Activated T-helper 1 cell treated with anti-CD3 and anti-CD28 coated beads, Interleukin-2, amount 50 U/mL, for 16 hours (primary cell): Measurements from ENCODE around the gene PLSCR2.
"Not testable (repeated sequence)": the region's sequence is repeated elsewhere in the genome, so short reads cannot be mapped to it uniquely, and the experiment has no call there.

Experiments
- DNase-seq, 2 donors: peaks; one replicate each; pipeline ENCODE4 v3.0.0-alpha.2; 2020; ENCODE audit warnings: low read depth in 1 of 2, low spot score in 1 of 2

Gene PLSCR2

DNA sequence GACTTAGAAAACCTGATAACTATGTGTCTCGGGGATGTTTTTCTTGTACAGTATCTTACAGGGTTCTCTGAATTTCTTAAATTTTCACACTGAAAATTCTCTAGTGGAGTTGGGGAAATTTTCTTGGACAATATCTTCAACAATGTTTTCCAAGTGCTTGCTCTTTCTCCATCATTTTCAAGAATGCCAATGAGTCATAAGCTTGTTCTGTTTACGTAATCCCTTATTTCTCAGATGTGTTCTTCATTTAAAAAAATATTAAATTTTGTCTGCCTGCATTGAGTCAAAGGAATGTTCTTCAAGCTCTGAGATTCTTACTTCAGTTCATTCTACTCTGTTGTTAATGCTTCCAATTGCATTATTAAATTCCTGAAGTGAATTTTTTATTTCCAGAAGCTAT lies 21.9 kb upstream of the PLSCR2 start:
- DNase-seq, result no peak

- DNase-seq, result no peak
These were observed 15.9 kb upstream of the PLSCR2 start for GRCh38 chr3:146485297-146485696.

DNA sequence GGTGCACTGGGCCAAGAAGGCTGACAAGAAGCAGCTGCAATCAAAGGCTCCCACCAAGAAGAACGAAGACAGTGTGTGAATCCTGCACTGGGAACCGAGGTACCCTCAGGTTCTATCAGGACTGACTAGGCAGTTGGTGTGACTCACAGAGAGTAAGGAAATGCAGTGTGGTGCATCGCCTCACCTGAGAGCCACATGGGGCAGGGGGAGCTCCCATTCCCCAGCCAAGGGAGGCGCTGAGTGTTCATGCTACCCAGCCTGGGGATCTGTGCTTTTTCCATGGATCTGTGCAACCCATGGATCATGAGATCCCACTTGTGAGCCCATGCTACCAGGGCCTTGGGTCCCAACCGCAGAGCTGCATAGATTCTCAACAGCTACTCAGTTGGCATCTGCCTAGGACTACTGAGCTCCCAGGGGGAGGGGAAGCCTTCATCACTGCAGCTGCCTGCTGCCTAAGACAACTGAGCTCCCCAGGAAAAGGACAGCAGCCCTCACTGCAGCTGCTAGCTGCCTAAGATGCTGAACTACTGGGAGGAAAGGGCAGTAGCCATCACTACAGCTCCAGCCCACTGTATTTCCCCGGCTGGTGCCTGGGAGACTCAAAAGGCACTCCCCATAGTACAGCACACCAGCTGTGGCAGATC lies 6.9 kb upstream of the PLSCR2 start:
- no peak for DNase-seq

DNA sequence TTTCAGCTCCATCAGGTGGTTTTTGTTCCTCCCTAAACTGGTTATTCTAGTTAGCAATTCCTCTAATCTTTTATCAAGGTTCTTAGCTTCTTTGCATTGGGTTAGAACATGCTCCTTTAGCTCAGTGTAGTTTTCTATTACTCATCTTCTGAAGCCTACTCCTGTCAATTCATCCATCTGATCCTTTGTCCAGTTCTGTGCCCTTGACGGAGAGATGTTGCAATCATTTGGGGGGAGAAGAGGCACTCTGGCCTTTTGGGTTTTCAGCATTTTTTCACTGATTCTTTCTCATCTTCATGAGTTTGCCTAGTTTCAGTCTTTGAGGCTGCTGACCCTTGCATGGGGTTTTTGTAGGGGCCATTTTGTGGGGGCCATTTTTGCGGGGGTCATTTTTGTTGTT lies 5.6 kb upstream of the PLSCR2 start:
- DNase-seq, result not testable (repeated sequence)

- DNase-seq, result no peak
These were observed 4.4 kb upstream of the PLSCR2 start for GRCh38 chr3:146473726-146474125.

DNA sequence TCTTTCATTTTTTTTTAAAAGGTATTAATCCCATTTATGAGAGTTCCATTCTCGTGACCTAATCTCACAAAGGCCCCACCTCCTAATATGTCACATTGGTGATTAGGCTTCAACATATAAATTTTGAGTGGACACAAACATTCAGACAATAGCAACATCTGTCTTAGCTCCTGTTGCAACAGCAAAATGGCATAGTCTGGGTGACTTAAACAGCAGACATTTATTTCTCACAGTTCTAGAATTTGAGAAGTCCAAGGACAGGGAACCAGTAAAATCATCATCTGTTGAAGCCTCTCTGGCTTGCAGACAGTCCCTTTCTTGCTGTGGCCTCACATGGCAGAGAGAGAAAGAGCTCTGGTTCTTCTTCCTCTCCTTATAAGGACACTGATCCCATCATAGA lies 3.2 kb upstream of the PLSCR2 start:
- no peak for DNase-seq

DNA sequence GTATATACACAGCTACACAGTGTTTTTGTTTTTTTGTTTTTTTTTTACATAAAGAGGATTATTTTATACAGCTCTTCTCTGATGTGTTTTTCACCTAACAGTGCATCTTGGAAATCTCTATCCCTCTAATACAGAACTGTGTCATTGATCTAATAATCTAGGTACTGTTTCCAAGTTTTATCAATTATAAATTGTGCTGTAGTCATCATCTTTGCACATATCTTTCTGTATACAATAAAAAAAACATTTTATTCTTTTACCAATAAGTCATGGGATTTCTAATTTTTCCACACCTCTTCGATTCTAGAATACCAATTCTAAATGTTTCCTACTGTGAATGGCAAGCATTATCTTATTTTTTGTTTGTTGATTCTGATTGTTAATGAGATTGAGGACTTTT lies 1.7 kb upstream of the PLSCR2 start:
- no peak for DNase-seq

DNA sequence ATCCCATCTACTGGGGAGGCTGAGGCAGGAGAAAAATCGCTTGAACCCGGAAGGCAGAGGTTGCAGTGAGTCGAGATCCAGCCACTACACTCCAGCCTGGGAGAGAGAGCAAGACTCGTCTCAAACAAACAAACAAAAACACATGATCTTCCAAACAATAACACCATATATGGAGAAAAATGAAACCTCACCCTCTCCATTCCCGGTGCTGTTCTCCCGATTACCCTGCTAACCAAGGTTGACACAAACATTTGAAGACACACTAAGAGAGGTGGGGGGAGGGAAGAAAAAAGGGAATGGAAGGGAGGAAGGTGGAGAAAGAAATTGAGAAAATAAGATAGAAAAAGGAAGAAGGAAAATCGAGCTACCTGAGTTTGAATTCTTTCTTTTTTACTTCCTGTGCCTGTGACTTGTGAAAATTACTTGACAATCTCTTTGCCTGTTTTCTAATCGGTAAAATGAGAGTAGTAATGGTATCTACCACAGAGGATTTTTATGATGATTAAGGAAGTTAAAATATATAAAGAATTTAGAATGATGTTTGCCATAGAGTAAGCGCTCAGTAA lies 1.1 kb upstream of the PLSCR2 start:
- DNase-seq, result no peak

DNA sequence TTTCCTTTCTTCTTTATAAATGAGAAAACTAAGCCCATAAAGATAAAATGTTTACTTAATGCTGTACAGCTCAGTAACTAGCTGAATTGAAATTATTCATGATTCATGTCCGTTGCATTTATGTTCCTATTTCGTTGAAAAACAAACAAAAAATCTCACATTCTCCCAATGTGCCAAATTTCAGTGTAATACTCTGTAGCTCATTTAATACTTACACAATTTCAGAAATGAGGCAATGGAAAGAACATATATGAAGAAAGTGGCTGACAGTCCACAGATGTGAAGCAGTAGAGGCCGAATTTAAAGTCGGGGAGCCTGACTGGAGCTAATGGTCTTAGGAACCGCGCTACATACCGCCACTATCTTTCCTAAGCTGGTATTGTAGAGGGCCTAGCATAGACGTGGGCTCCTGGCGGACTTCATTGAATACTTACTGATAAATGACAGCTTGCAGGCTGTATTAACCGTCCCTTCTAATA lies 651 bp downstream of the PLSCR2 start:
- DNase-seq, result no peak

GRCh38 chr3:146468234-146468633 lies 1.1 kb downstream of the PLSCR2 start:
- no peak for DNase-seq

GRCh38 chr3:146466604-146467003 lies 2.8 kb downstream of the PLSCR2 start:
- no peak for DNase-seq

GRCh38 chr3:146465693-146466465 lies 3.5 kb downstream of the PLSCR2 start:
- DNase-seq, result no peak

DNA sequence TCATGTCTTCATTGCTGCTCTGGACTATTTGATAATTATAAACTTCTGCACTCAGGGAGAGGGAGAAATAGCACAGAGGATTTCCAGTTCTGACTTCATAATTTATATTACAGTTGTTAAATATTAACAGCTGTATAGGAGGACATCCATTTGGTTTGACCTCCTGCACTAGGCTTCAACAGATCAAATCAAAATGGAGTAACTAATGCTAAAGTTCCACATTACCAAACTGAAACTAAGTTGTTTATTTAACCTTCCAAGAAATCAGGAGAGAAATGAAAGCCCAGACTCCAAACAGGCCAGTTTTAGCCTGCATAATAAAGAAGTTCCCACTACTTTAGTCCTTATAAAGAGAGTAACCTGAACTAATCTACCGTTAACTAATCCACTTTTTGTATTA lies 4.6 kb downstream of the PLSCR2 start:
- no peak for DNase-seq

DNA sequence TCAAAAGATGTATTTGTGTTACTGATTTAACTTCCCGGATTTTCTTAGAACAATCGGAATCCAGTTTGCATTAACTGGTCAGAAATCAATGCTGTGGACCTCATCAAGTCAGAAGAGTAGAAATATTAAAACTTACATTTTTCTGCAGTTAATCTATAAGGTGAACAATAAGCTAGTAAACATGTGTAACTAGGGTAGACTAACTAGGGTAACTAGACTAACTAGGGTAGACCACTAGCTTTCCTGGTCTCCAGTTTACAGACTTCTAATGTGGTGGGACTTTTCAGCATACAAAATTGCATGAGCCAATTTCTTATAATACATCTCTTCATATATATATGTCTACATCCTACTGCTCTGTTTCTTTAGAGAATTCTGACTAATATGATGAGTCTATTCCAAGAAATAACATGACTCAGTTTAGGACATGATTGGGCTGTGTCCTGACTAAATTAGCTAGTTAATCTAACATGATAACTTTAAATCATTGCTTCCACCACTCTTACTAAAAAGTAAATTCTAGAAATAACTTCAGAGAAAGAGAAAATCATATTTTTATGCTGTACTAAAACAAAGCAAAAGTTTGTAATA lies 5.3 kb downstream of the PLSCR2 start:
- no peak for DNase-seq

DNA sequence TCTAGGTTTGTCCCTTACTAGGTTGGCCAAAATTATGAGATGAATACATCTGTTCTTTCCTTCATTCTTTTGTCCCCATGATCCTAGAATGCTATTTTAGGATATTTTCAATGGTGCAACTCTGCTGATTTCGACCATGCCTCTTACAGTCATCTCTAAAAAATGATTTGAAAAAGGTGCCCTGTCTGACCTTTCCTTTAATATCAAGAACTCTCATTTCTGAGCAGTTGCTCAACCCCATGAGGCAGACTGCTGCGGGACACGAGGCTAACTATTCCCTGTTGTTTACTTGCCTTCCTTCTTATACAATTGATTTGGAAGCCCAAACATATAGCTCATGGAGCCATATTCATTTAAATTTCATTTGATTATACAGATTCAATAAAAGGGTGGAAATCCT lies 14.6 kb downstream of the PLSCR2 start:
- no peak for DNase-seq

GRCh38 chr3:146449613-146450012 lies 19.7 kb downstream of the PLSCR2 start:
- DNase-seq, result no peak

DNA sequence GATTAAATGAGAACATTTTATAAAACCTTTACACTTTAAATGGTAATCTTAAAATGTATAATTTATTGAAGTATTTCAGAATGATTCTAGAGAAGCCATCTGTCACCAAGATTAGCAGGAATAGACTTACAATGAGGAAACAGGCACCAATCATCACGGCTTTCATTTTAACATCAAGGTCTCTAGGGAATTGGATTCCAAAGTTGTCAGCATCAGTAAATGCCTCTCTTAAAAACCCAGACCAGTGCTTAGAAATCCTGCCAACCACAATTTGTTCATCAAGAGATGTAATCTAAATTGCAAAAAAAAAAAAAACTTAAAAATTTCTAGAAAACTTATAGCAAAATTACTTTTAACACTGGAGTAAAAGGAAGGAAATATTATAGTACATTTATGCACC lies 20.3 kb downstream of the PLSCR2 start:
- DNase-seq, result no peak

- DNase-seq, result no peak
These were observed 23.3 kb downstream of the PLSCR2 start for GRCh38 chr3:146446026-146446425.

DNA sequence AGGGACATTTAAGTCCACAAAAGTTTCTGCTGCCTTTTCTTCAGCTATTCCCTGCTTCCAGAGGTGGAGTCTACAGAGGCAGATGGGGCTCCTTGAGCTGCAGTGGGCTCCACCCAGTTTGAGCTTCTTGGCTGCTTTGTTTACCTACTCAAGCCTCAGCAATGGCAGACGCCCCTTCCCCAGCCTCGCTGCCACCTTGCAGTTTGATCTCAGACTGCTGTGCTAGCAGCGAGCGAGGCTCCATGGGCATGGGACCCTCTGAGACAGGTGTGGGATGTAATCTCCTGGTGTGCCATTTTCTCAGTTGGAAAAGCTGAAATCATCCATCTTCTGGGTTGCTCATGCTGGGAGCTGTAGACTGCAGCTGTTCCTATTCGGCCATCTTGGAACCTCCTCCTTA lies 29.1 kb downstream of the PLSCR2 start:
- DNase-seq, result not testable (repeated sequence)

DNA sequence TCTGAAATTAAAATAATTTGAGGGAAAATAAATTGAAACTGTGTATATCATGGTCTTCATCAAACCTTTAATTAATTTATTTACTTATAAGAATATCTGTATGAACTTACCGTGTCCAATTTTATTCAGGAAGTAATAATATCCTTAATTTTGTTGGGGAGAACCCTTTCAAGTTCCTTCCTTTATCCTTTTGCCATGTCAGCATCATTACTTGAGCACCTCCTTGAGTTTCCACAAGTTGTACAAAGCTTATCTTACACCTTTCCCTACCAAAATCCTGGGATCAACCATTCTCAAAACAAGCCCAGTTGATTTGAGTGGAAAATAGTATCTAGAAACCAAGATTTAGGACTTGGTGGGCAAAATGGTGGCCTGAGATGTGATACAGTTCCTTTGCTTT lies 37.3 kb downstream of the PLSCR2 start:
- DNase-seq, result no peak

- no peak for DNase-seq
These were observed 38.1 kb downstream of the PLSCR2 start for GRCh38 chr3:146431240-146431639.

DNA sequence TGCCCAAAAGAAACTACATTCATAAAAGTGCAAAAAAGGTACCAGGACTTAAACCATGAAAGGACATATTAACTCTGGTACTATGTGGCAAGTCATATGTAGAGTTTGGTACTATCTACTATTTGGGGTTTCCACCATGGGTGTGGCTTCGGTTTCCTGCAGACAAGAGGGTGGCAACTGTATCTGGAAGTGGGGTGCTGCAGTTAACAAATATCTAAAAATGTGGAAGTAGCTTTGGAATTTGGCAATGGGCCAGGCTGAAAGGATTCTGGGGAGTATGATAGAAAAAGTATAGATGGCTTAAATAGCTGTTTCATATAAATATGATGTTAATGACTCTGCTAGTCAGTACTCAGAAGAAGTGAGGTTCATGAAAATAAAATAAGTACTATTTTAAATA lies 44.0 kb downstream of the PLSCR2 start:
- DNase-seq, result no peak
